Right renal cortex interstitium (tissue), 3 donors: ENCODE results near the gene ATG5. TPM values are rescaled to one million over a fixed set of nuclear protein-coding genes. Genes with fewer than 3 reads are reported as not detected.

ENCODE experiments used
- DNase-seq, 3 donors: peaks; one replicate each; pipeline ENCODE4 v3.0.0-alpha.2; 2013; ENCODE audit warnings: low read depth in 3 of 3, low spot score in 2 of 3
- polyA plus RNA-seq, 3 donors: library from polyadenylated mRNA; unstranded; fragments of 120-200 nt; gene quantifications; one replicate each; pipeline ENCODE4 v1.2.1, GENCODE V29; 2013; ENCODE audit not compliant: insufficient read length in 3 of 3

Gene ATG5
- polyA plus RNA-seq, 3 donors: 56.7 to 58.9 (median 57.9) TPM

DNA sequence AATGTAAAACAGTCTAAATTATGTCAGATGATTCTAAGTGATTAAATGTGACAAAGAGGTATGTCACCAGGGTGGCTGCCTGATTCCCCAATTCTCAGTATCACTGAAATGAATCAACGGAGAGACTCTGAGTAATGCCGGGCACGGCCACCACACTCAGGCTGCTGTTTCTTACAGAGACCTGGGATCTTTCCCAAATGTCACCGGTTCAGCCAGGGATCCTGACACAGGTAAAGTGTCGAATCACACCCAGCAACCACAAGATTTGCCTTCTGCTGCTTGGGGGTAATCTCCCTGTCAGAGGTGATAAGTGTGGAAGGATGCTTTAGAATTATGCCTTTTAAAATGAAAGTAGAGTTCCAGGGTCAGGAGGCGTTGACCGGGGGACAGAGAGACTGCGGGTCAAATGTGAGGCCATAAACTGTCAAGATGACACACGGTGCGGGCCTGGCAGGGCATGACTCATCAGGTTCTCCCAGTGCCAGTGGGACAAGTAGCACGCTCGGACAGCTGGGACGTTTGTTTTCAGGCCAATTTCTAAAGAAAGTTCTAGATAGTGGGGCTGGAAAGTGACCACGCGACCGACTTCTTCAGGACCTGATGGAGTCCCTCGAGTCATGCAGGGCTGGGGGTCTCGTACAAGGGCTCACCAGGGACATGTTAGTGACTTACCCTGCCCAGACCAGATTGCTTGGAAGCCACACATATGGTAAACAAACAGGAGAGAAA is 190.5 kb downstream of the ATG5 start:
- DNase-seq: no peak

Other genes with a start within 250 kb of the ATG5 start
- gene PRDM1, start 239.4 kb downstream of the ATG5 start, polyA plus RNA-seq: 1 to 10 TPM; 2.6 to 3.4 (median 3.0) TPM
- gene CRYBG1, start 35.0 kb upstream of the ATG5 start, polyA plus RNA-seq: 10 to 100 TPM; 22.1 to 30.2 (median 30.0) TPM